HG02938 (cell line): Measurements from ENCODE around the gene PLXDC2.
"Not testable (repeated sequence)": the region's sequence is repeated elsewhere in the genome, so short reads cannot be mapped to it uniquely, and the experiment has no call there.

ENCODE experiments used
- ATAC-seq: cut with Tn5 transposase; IDR thresholded peaks from one replicate; pipeline ENCODE4 v1.9.1; 2021; ENCODE audit warnings: mild to moderate bottlenecking, moderate library complexity; ENCODE audit not compliant: unreplicated experiment

The PLXDC2 gene

GRCh38 chr10:20166096-20166675 lies 350.0 kb downstream of the PLXDC2 start:
- ATAC-seq, result no peak

DNA sequence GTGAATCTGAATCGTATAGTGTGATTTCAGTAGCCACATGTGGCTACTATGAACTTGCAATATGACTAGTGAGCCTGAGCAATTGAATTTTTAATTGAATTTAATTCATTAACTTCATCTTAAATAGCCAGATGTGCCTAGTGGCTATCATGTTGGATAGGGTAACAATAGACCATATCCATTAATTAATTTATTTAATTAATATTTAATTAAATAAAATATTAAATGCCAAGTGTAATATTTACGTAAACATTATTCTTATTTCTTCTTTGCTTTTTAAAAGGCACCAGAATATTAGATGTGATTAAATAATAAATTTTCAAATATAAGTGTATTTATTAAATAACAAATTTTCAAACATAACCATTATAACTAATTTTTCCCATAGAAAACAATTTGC lies 354.4 kb downstream of the PLXDC2 start:
- no peak for ATAC-seq

- ATAC-seq, result no peak
Observed at GRCh38 chr10:20173046-20173445, 356.8 kb downstream of the PLXDC2 start.

DNA sequence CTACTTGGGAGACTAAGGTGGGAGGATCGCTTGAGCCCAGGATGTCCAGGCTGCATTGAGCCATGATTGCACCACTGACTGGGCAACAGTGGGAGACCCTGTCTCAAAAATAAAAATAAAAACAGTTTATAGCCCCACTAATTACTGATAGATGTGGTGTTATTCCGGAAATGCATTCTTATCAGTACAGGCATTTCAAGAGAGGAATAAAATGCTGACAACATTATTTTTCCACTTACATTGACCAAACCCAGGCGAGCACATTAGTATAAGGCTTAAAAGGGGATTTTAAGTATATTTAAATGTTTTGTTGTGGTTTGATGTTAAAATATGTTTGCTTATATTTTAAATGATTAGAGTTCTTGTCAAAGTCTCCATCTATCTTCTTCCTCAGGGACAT lies 359.5 kb downstream of the PLXDC2 start:
- ATAC-seq, result no peak

DNA sequence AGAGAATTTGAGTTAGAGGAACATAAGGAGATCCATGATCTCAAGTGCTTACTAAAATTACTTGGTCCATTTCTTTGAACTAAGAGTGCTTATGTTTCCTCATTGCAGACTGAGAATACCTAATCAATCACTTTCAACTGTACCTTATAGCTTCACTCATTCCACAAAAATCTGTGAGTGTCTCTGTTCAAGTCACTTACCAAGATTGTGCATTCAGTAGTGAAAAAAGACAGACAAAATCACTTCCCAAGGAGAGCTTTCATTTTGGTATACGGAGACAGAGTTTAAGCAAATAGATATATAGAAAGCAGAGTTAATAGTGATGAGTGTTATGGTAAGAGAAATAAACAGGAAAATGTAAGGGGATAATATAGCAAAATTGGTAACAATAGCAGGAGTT lies 364.5 kb downstream of the PLXDC2 start:
- ATAC-seq, result no peak

- no peak for ATAC-seq
Observed at GRCh38 chr10:20181434-20181833, 365.2 kb downstream of the PLXDC2 start.

- ATAC-seq, result no peak
Observed at GRCh38 chr10:20185116-20185515, 368.9 kb downstream of the PLXDC2 start.

DNA sequence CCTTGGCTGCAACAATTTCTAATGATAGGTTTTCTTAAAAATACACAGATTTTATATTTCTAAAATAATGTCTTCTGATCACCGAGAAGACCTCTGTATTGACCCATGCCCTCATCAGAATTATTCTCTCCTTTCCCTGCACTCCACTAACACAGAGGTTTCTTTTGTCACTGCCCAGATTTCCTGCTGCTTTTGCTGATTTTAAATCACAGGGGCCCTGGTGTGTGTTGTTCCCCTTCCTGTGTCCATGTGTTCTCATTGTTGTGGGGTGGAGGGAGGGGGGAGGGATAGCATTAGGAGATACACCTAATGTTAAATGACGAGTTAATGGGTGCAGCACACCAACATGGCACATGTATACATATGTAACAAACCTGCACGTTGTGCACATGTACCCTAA lies 375.2 kb downstream of the PLXDC2 start:
- ATAC-seq, result not testable (repeated sequence)

- ATAC-seq, result no peak
Observed at GRCh38 chr10:20195076-20195475, 378.8 kb downstream of the PLXDC2 start.

DNA sequence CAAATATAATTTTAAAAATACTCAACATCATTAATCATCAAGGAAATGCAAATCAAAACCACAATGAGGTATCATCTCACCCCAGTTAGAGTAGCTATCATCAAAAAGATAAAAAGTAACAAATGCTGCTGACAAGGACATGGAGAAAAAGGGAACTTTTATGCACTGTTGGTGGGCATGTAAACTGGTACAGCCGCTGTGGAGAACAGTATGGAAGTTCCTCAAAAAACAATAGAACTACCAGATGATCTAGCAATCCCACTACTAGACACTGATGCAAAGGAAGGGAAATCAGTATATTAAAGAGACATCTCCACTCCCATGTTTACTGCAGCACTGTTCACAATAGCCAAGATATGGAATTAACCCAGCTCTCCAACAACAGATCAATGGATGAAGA lies 384.5 kb downstream of the PLXDC2 start:
- no peak for ATAC-seq

DNA sequence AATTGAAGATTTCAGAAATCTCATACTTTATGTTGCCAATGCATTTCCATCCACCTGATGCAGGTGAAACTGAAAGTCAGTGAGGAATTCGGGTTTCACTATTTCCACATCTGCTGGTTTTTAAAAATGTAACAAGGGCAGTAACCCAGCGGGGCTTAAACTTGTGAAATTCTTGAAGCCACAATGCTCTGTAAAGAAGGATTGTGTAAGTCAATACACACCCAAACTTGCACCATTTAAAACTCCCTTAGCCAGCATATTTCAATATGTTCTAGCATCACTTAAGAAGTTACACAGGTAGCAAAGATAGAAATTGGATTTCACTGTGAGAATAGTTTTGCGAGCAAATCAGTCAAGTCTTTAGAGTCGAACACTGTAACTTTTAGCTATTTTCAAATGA lies 386.1 kb downstream of the PLXDC2 start:
- ATAC-seq, result no peak

DNA sequence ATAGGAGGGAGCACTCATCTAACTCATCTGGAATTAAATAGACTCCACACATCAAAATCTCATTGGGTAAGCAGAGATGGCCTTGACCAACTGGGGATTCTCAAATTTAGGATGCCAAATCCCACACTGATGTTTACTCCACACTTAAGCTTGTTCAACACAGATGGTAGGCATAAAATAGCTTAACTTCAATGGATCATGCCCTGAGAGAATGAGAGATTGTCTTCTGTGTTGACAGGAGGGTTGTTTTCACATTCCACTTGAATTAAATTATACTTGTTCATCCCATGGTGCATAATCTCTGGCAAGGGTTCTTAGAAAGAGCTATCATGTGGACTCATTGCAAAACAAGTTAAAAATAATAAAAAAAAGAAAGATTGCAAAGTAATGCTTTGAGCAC lies 391.4 kb downstream of the PLXDC2 start:
- ATAC-seq, result no peak

DNA sequence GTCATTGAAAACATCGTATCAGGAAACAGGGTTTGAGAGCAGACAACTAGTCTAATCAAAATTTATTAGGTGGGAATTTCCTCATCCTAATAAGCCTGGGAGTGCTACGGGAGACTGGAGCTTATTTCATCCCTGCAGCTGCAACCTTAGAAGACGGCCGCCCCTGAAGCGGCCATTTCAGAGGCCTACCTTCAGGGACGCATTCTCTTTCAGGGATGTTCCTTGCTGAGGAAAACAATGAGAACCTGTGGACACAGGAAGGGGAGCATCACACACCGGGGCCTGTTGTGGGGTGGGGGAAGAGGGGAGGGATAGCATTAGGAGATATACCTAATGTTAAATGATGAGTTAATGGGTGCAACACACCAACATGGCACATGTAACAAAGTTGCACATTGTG lies 392.9 kb downstream of the PLXDC2 start:
- ATAC-seq, result not testable (repeated sequence)

- ATAC-seq, result no peak
Observed at GRCh38 chr10:20215547-20216152, 399.4 kb downstream of the PLXDC2 start.

GRCh38 chr10:20221356-20221755 lies 405.1 kb downstream of the PLXDC2 start:
- ATAC-seq, result no peak

DNA sequence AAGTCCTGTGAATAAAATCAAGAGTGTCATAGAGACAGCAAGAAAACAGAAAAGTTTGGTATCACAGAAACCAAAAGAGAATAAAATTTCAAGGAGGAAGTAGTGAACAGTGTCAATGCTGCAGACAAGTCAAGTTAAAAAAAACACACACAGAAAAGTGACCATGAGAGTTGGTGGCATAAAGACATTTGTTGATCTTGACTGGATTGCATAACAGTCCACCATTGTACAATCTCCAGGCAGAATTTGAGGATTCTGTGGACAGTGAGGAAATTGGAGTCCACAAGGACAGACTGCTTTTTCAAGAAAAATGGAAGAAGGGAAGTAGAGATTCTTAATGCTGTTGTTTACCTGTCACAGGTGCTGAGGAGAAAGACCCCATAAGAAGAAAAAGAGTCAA lies 412.5 kb downstream of the PLXDC2 start:
- no peak for ATAC-seq

GRCh38 chr10:20232079-20232705 lies 416.0 kb downstream of the PLXDC2 start:
- no peak for ATAC-seq

- no peak for ATAC-seq
Observed at GRCh38 chr10:20233423-20233822, 417.2 kb downstream of the PLXDC2 start.

DNA sequence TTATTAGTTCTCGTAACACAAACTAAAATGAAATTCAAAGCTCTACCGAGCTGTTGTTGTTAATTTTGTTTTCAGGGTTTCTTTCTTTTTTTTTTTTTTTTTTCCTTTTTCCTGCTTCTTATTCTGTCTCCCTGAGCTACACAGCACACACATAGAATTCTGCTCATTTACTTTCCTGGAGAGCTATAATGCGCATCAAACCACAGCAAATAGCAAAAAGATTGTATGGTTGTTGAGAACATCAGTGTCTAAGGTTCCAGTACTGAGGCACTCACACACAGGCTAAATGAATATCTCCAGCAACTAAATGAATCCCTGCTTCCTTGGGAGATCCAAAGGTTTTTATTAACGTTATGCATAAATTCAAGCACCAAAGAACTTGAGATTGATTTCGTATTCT lies 418.3 kb downstream of the PLXDC2 start:
- no peak for ATAC-seq

DNA sequence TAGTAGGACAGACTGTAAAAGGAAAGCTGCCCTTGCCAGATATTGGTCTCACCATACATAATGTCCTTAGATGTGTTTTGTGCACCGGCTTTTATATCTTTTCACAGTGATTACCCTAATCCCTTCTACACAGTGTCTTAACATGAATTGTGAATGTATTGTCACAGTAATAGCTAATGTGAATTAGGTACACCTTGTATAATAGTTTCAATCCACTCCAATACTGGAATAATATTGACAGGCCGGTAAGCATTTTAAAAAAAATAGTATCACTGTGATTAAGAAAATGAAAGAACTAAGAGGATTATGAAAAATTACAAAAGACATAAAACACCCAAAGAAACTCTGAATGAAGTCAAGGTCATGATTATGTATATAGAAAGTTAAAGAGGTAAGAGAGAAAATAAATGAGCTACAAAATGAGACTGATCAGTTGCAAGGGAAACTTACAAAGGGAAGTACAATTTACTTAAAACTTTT lies 420.9 kb downstream of the PLXDC2 start:
- no peak for ATAC-seq

DNA sequence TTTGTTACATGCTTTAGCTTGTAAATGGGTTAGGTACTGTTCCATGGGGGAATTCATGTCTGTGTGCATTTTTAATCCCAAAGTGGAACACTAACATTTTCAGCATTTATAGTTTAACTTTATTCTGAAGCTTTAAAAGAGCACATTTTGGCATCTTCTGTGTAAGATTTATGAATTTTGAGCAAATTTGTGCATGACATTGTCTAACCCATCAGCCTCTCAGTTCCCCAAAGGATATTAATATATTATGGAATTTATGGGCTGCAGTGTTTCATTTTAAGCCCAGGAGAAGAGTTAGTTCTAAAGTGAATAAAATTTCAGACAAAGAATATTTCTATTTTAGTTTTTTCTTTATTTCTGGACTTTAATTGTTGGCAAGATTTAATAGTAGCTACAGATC lies 421.4 kb downstream of the PLXDC2 start:
- ATAC-seq, result no peak

DNA sequence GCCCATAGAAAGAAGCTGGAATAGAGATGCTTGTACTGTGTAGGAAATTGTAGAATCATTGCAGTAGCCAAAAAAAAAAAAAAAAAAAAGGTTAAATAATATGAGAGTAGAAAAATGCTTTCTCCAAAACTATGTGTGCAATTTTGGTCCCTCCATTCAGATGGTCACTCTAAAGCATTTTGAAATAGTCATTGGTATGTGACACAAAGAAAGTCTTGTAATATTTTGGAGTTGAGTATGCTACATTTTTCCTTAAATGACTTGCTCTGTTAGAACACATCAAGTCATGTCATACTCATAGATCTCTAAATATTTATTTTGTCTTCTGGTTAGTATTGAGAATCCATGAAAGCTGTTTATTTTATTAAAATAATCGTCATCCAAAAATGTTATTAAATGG lies 424.4 kb downstream of the PLXDC2 start:
- no peak for ATAC-seq

- ATAC-seq, result no peak
Observed at GRCh38 chr10:20247454-20247853, 431.2 kb downstream of the PLXDC2 start.
